ENCODE results near the gene DDX10.

The DDX10 gene

DNA sequence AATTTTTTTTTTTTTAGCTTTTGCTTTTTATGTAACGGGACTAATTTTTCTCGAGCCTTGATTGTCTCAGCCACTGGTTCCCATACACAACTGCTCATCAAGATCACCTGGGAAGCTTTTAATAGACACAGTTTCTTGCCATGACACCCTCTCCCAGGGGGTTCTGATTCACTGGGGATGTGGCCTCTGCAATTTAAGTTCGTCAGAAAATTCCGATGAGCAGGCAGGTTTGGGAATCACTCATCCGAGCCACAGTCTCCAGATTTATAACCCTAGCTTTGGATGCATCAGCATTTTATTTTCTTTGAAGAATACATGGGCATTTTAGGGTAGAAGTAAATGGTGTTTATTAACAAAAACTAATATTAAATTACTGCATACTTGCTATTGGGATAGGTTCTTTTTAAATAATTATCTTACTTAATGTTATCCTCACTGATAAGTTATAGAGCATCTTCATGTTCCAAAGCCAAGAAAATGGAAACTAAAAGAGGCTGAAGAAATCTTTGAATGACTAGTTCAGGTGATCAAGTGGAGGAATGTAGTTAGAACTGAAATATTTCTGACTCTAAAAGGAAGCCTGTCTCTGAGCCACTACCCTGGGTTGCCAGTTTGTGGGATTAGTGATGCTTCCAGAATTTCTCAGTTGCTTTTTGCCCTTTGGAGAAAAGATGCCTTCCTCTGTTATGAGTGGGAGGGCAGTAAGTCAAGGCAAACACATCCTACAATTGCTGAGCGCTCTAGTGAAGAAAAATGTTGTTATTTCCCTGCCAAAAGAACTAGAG lies 319.0 kb downstream of the DDX10 start:
- DNase-seq (ENCODE audit: low read depth in 2 of 2) = peak; percentile 16 to 24

DNA sequence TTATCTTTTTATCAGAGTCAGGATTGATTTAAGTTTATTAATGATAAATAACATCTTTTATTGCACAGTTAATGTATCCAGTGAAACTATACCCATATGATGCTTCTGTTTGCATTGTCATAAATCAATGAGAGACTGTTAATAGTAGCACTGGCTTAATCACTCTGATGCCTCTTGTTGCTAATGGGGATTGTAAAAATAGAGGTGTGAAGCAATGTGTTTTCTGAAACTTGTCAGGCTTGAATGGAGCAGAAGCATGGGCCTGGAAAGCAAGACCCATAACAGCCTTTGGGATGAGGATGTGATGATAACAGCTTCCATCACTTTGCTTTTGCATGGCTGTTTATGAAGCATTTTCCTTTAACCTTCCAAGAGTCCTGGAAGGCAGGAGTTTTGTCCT lies 319.7 kb downstream of the DDX10 start:
- no peak for DNase-seq (ENCODE audit: low read depth in 2 of 2)

GRCh38 chr11:108985236-108985944 lies 320.5 kb downstream of the DDX10 start:
- DNase-seq (ENCODE audit: low read depth in 2 of 2) = no peak

GRCh38 chr11:108985945-108986279 lies 321.0 kb downstream of the DDX10 start:
- peak; percentile 35 to 38 for DNase-seq (ENCODE audit: low read depth in 2 of 2)

All from fibroblast of skin of left quadriceps (primary cell).